Panc1 (cell line): Measurements from ENCODE around the gene POU2AF1. TPM values are rescaled to one million over a fixed set of nuclear protein-coding genes. Genes with fewer than 3 reads are reported as not detected.

Source experiments
- ATAC-seq: fragments of 200-7000 bp; cut with Tn5 transposase; 2 replicates; pipeline ENCODE4 v1.9.1; 2020; ENCODE audit warnings: mild to moderate bottlenecking, moderate library complexity
- BruUV-seq: library from RNA; stranded (reverse); fragments of 400-500 nt; replicated peaks from 2 replicates; lab custom pipeline; 2021; lab: Mats Ljungman, UMichigan
- CTCF ChIA-PET: fragments of 300-600 bp; sonication (Branson Sonifier 250); formaldehyde crosslinking; loops from one replicate; lab custom pipeline; 2022; ENCODE audit warnings: antibody characterized with exemption; lab: Charles Lee
- POLR2A ChIA-PET: fragments of 300-600 bp; sonication (Branson Sonifier 250); formaldehyde crosslinking; loops from one replicate; lab custom pipeline; 2022; ENCODE audit warnings: antibody characterized with exemption; lab: Charles Lee
- DNase-seq: peaks from one replicate; pipeline ENCODE4 v3.0.0-alpha.2; 2010; ENCODE audit warnings: low read depth, low spot score
- H3K27ac ChIP-seq: 2 replicates; pipeline ENCODE4 v1.5.1; 2011; ENCODE audit warnings: mild to moderate bottlenecking, low read length, inconsistent platforms
- H3K27me3 ChIP-seq: fragments of 200-500 bp; sonication (Bioruptor generic); 2 replicates; pipeline ENCODE4 v1.6.0; 2014; ENCODE audit warnings: low read length, inconsistent platforms; ENCODE audit not compliant: control insufficient read depth, insufficient read depth
- H3K36me3 ChIP-seq: fragments of 200-500 bp; sonication (Bioruptor generic); 2 replicates; pipeline ENCODE4 v1.5.1; 2014; ENCODE audit warnings: inconsistent platforms, mild to moderate bottlenecking, low read length, moderate library complexity; ENCODE audit not compliant: control insufficient read depth, insufficient read depth
- H3K4me1 ChIP-seq: 2 replicates; pipeline ENCODE4 v1.5.1; 2011; ENCODE audit warnings: inconsistent platforms, mild to moderate bottlenecking, low read length, moderate library complexity; ENCODE audit not compliant: control insufficient read depth, insufficient read depth
- H3K4me3 ChIP-seq, 2 experiments: 2 replicates each; pipeline ENCODE4 v1.5.1; 2011 to 2012; ENCODE audit warnings: low read depth in 2 of 2, low read length in 2 of 2, mild to moderate bottlenecking in 2 of 2, inconsistent platforms in 1 of 2, moderate library complexity in 1 of 2
- H3K9me3 ChIP-seq: fragments of 200-500 bp; sonication (Bioruptor generic); 2 replicates; pipeline ENCODE4 v1.5.1; 2014; ENCODE audit warnings: low read depth, mild to moderate bottlenecking, inconsistent platforms, low read length, moderate library complexity; ENCODE audit not compliant: control insufficient read depth, insufficient read depth
- CTCF ChIP-seq: fragments of 450-650 bp; IDR thresholded peaks from 2 replicates; pipeline ENCODE4 v1.5.1; 2017; ENCODE audit warnings: mild to moderate bottlenecking
- POLR2AphosphoS5 ChIP-seq: IDR thresholded peaks from 2 replicates; pipeline ENCODE4 v1.6.1; 2012; ENCODE audit warnings: mild to moderate bottlenecking, low read depth, low read length, moderate library complexity
- REST ChIP-seq, 2 experiments: IDR thresholded peaks; 2 replicates each; pipeline ENCODE4 v1.6.1; 2011 to 2012; ENCODE audit warnings: low read depth in 2 of 2, control low read depth in 1 of 2, low read length in 1 of 2, mild to moderate bottlenecking in 1 of 2, moderate library complexity in 1 of 2; ENCODE audit not compliant: insufficient read depth in 1 of 2
- SIN3A ChIP-seq: IDR thresholded peaks from 2 replicates; pipeline ENCODE4 v1.6.1; 2012; ENCODE audit warnings: low read depth, mild to moderate bottlenecking, low read length, moderate library complexity, borderline replicate concordance; ENCODE audit not compliant: insufficient read depth
- TCF7L2 ChIP-seq: IDR thresholded peaks from 2 replicates; pipeline ENCODE4 v1.6.1; 2011; ENCODE audit warnings: mild to moderate bottlenecking, low read depth, low read length, inconsistent platforms
- in situ Hi-C: cut with HindIII; loops from 2 replicates; pipeline ENCODE4 v1.10.0; 2016; ENCODE audit warnings: low sequenced_read_pairs, low pct_unique_long_range_greater_than_20kb
- intact Hi-C: fragments of 100-400 bp; cut with micrococcal nuclease; formaldehyde crosslinking; loops from one replicate; pipeline ENCODE4 v1.10.0; 2022; ENCODE audit not compliant: unreplicated experiment
- total RNA-seq: library from RNA; stranded (reverse); gene quantifications from one replicate; pipeline ENCODE4 v1.2.1, GENCODE V29; 2021; ENCODE audit not compliant: unreplicated experiment

Gene POU2AF1
- total RNA-seq, 1 experiment from 2014 or later: 0.18 TPM

- no peaks in the 10 kb centered on the region for H3K27me3 ChIP-seq
- BruUV-seq: no TSS peak
- in situ Hi-C loops (no loop called here), intact Hi-C loops (no loop called here)
- H3K36me3 ChIP-seq: no peaks in the 10 kb centered on the region
- no peak overlapping the region for H3K4me3 ChIP-seq
- no peaks in the 10 kb centered on the region for H3K4me1 ChIP-seq
- no peak overlapping the region for H3K27ac ChIP-seq
- CTCF ChIA-PET: no interaction called here
- H3K9me3 ChIP-seq: no peaks in the 10 kb centered on the region
- DNase-seq (no peak), ATAC-seq (no peak)
- POLR2A ChIA-PET: no interaction called here
- TF ChIP-seq POLR2AphosphoS5 (no peak), TCF7L2 (no peak), CTCF (no peak), REST (IDR thresholded peaks at IDR 0.05; ENCODE audit: insufficient read depth in 1 of 2, low read depth in 2 of 2, low read length in 1 of 2) (no peak), SIN3A (no peak)
These were observed 21.5 kb upstream of the POU2AF1 start for GRCh38 chr11:111400595-111400994.

- no TSS peak for BruUV-seq
- ChIA-PET POLR2A (no interaction called here), CTCF (no interaction called here)
- Histone ChIP-seq H3K27me3 (no peaks in the 10 kb centered on the region), H3K4me3 (no peak overlapping the region), H3K9me3 (no peaks in the 10 kb centered on the region), H3K4me1 (no peaks in the 10 kb centered on the region), H3K27ac (no peak overlapping the region), H3K36me3 (no peaks in the 10 kb centered on the region)
- no peak for ATAC-seq
- TF ChIP-seq TCF7L2: no peak
- no peak for TF ChIP-seq CTCF
- no peak for TF ChIP-seq POLR2AphosphoS5
- no peak for TF ChIP-seq SIN3A
- no peak for TF ChIP-seq REST (IDR thresholded peaks at IDR 0.05; ENCODE audit: insufficient read depth in 1 of 2, low read depth in 2 of 2, low read length in 1 of 2)
- in situ Hi-C loops (no loop called here), intact Hi-C loops (no loop called here)
- no peak for DNase-seq
These were observed 20.3 kb upstream of the POU2AF1 start for GRCh38 chr11:111399187-111400031.
